ENCODE results near the gene TARBP2. TPM values are rescaled to one million over a fixed set of nuclear protein-coding genes. Genes with fewer than 3 reads are reported as not detected.

The TARBP2 gene
- total RNA-seq, 1 experiment from 2014 or later: 82.0 TPM

GRCh38 chr12:53507603-53507885, 6.5 kb downstream of the TARBP2 start:
- DNase-seq: no peak
- no TSS peak for BruUV-seq (replicated peaks)
- Histone ChIP-seq H4K20me1 (ENCODE audit: low read length) (no peaks in the 10 kb centered on the region), H3K9ac (ENCODE audit: low read length) (no peak overlapping the region), H2AFZ (ENCODE audit: low read length) (no peak overlapping the region), H3F3A (ENCODE audit: low read length, unreplicated experiment) (no peaks in the 10 kb centered on the region), H3K9me2 (replicated peaks; ENCODE audit: low read length) (no peaks in the 10 kb centered on the region), H3K4me3 (ENCODE audit: low read length) (no peak overlapping the region), H3K27me3 (ENCODE audit: low read length) (no peaks in the 10 kb centered on the region), H3K79me2 (ENCODE audit: low read length) (peaks cover 15% of the 10 kb centered on the region), H3K27ac (ENCODE audit: low read length) (no peak overlapping the region), H3K4me1 (ENCODE audit: insufficient read depth, low read length) (peaks cover 17% of the 10 kb centered on the region), H3K4me2 (ENCODE audit: low read length) (no peak overlapping the region), H3K9me3 (ENCODE audit: low read length) (no peaks in the 10 kb centered on the region), H3K36me3 (ENCODE audit: low read depth, low read length) (peaks cover 21% of the 10 kb centered on the region; the same call in 1 of the 2 replicates)
- POLR2A ChIA-PET (ENCODE audit: unreplicated experiment): no interaction called here
- CTCF ChIA-PET: no interaction called here
- no peak for ATAC-seq
- intact Hi-C loops (cut with micrococcal nuclease): no loop called here
- no peak for TF ChIP-seq CTCF (conservative IDR thresholded peaks at IDR 0.05; ENCODE audit: low read depth, low read length)
- TF ChIP-seq EZH2 (IDR thresholded peaks at IDR 0.05; ENCODE audit: low read length, unreplicated experiment): no peak
- no peak for TF ChIP-seq EZH2phosphoT487 (IDR thresholded peaks at IDR 0.05; ENCODE audit: borderline replicate concordance, low read length)

- H3K27me3 ChIP-seq (ENCODE audit: low read length): no peaks in the 10 kb centered on the region
- peak; percentile 79 for ATAC-seq
- BruUV-seq (replicated peaks): no TSS peak
- POLR2A ChIA-PET (ENCODE audit: unreplicated experiment): no interaction called here
- peaks cover 4% of the 10 kb centered on the region; the same call in 1 of the 2 replicates for H3K79me2 ChIP-seq (ENCODE audit: low read length)
- H4K20me1 ChIP-seq (ENCODE audit: low read length): no peaks in the 10 kb centered on the region
- intact Hi-C loops (cut with micrococcal nuclease): loop anchor here (2.0 kb wide), 1 partner anchor 184 kb away; no protein-coding TSS in a partner anchor
- H2AFZ ChIP-seq (ENCODE audit: low read length): no peak overlapping the region
- peaks cover 17% of the 10 kb centered on the region for H3K4me1 ChIP-seq (ENCODE audit: insufficient read depth, low read length)
- CTCF ChIA-PET: interaction anchor here (0.6 to 1.6 kb wide), 8 partner anchors 10 to 156 kb away, joined by 3 to 6 read pairs (median 4); partner anchors contain the start of gene MAP3K12
- no peaks in the 10 kb centered on the region for H3K9me3 ChIP-seq (ENCODE audit: low read length)
- peak; percentile 94 for DNase-seq
- H3K27ac ChIP-seq (ENCODE audit: low read length): no peak overlapping the region
- H3K9ac ChIP-seq (ENCODE audit: low read length): no peak overlapping the region
- H3F3A ChIP-seq (ENCODE audit: low read length, unreplicated experiment): no peaks in the 10 kb centered on the region
- no peak overlapping the region for H3K4me2 ChIP-seq (ENCODE audit: low read length)
- H3K36me3 ChIP-seq (ENCODE audit: low read depth, low read length): peaks cover 16% of the 10 kb centered on the region; the same call in 1 of the 2 replicates
- TF ChIP-seq EZH2phosphoT487 (IDR thresholded peaks at IDR 0.05; ENCODE audit: borderline replicate concordance, low read length): no peak
- TF ChIP-seq EZH2 (IDR thresholded peaks at IDR 0.05; ENCODE audit: low read length, unreplicated experiment): no peak
- peak; percentile 93 for TF ChIP-seq CTCF (conservative IDR thresholded peaks at IDR 0.05; ENCODE audit: low read depth, low read length)
- no peak overlapping the region for H3K4me3 ChIP-seq (ENCODE audit: low read length)
- H3K9me2 ChIP-seq (replicated peaks; ENCODE audit: low read length): no peaks in the 10 kb centered on the region
Measured at GRCh38 chr12:53508534-53509170, 7.6 kb downstream of the TARBP2 start.

- DNase-seq: no peak
- no peak overlapping the region for H3K27ac ChIP-seq (ENCODE audit: low read length)
- no peaks in the 10 kb centered on the region for H3K9me3 ChIP-seq (ENCODE audit: low read length)
- no peak overlapping the region for H3K9ac ChIP-seq (ENCODE audit: low read length)
- CTCF ChIA-PET: no interaction called here
- H3K4me2 ChIP-seq (ENCODE audit: low read length): no peak overlapping the region
- no peaks in the 10 kb centered on the region for H4K20me1 ChIP-seq (ENCODE audit: low read length)
- no peak overlapping the region for H2AFZ ChIP-seq (ENCODE audit: low read length)
- no peak; the same call in 1 of the 2 replicates for ATAC-seq
- no TSS peak for BruUV-seq (replicated peaks)
- TF ChIP-seq EZH2 (IDR thresholded peaks at IDR 0.05; ENCODE audit: low read length, unreplicated experiment): no peak
- TF ChIP-seq EZH2phosphoT487 (IDR thresholded peaks at IDR 0.05; ENCODE audit: borderline replicate concordance, low read length): no peak
- TF ChIP-seq CTCF (conservative IDR thresholded peaks at IDR 0.05; ENCODE audit: low read depth, low read length): no peak
- H3F3A ChIP-seq (ENCODE audit: low read length, unreplicated experiment): no peaks in the 10 kb centered on the region
- H3K79me2 ChIP-seq (ENCODE audit: low read length): no peaks in the 10 kb centered on the region
- no peaks in the 10 kb centered on the region for H3K9me2 ChIP-seq (replicated peaks; ENCODE audit: low read length)
- H3K27me3 ChIP-seq (ENCODE audit: low read length): no peaks in the 10 kb centered on the region
- POLR2A ChIA-PET (ENCODE audit: unreplicated experiment): no interaction called here
- H3K4me1 ChIP-seq (ENCODE audit: insufficient read depth, low read length): peaks cover 10% of the 10 kb centered on the region
- peaks cover 21% of the 10 kb centered on the region for H3K36me3 ChIP-seq (ENCODE audit: low read depth, low read length)
- intact Hi-C loops (cut with micrococcal nuclease): no loop called here
- no peak overlapping the region for H3K4me3 ChIP-seq (ENCODE audit: low read length)
Measured at GRCh38 chr12:53510181-53510812, 9.2 kb downstream of the TARBP2 start.

Data from PC-3 (cell line).